Measurements from ENCODE around the gene SREK1. TPM values are rescaled to one million over a fixed set of nuclear protein-coding genes. Genes with fewer than 3 reads are reported as not detected.

Gene SREK1
- total and polyA plus RNA-seq, 3 donors from 2014 or later = 28.4 to 139 (median 108) TPM

- 96 to 97% methylated on average over 1 of the region's 1 CpG for WGBS, 2 donors
- no peaks in the 10 kb centered on the region for H3K36me3 ChIP-seq (ENCODE audit: low read depth, missing control alignments)
- H3K4me1 ChIP-seq = no peaks in the 10 kb centered on the region
- no peak for DNase-seq
- no peak overlapping the region for H3K27ac ChIP-seq
- H3K27me3 ChIP-seq = no peaks in the 10 kb centered on the region
- intact Hi-C loops (cut with DNase I; ENCODE audit: low total_unique reads) = no loop called here
- TF ChIP-seq POLR2A (IDR thresholded peaks at IDR 0.05) = no peak
- TF ChIP-seq, protein P1, sequence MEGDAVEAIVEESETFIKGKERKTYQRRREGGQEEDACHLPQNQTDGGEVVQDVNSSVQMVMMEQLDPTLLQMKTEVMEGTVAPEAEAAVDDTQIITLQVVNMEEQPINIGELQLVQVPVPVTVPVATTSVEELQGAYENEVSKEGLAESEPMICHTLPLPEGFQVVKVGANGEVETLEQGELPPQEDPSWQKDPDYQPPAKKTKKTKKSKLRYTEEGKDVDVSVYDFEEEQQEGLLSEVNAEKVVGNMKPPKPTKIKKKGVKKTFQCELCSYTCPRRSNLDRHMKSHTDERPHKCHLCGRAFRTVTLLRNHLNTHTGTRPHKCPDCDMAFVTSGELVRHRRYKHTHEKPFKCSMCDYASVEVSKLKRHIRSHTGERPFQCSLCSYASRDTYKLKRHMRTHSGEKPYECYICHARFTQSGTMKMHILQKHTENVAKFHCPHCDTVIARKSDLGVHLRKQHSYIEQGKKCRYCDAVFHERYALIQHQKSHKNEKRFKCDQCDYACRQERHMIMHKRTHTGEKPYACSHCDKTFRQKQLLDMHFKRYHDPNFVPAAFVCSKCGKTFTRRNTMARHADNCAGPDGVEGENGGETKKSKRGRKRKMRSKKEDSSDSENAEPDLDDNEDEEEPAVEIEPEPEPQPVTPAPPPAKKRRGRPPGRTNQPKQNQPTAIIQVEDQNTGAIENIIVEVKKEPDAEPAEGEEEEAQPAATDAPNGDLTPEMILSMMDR (IDR thresholded peaks at IDR 0.05) = no peak
- H3K4me3 ChIP-seq = no peak overlapping the region
- no peaks in the 10 kb centered on the region for H3K9me3 ChIP-seq
Observed at GRCh38 chr5:66157046-66157445, 12.9 kb downstream of the SREK1 start.

GRCh38 chr5:66161356-66161755 is 17.3 kb downstream of the SREK1 start:
- no peak for DNase-seq
- no peaks in the 10 kb centered on the region for H3K27me3 ChIP-seq
- 97% methylated on average over 5 of the region's 5 CpGs for WGBS, 2 donors
- intact Hi-C loops (cut with DNase I; ENCODE audit: low total_unique reads) = no loop called here
- H3K36me3 ChIP-seq (ENCODE audit: low read depth, missing control alignments) = no peaks in the 10 kb centered on the region
- no peaks in the 10 kb centered on the region for H3K9me3 ChIP-seq
- TF ChIP-seq, protein P1 (IDR thresholded peaks at IDR 0.05) = no peak
- TF ChIP-seq POLR2A (IDR thresholded peaks at IDR 0.05) = no peak
- no peak overlapping the region for H3K27ac ChIP-seq
- H3K4me3 ChIP-seq = no peak overlapping the region
- H3K4me1 ChIP-seq = no peaks in the 10 kb centered on the region

- H3K4me3 ChIP-seq = no peak overlapping the region
- TF ChIP-seq, protein P1 (IDR thresholded peaks at IDR 0.05) = no peak
- TF ChIP-seq POLR2A (IDR thresholded peaks at IDR 0.05) = no peak
- H3K4me1 ChIP-seq = no peaks in the 10 kb centered on the region
- H3K36me3 ChIP-seq (ENCODE audit: low read depth, missing control alignments) = peaks cover 3% of the 10 kb centered on the region
- 86 to 91% methylated on average over 8 of the region's 8 CpGs for WGBS, 2 donors
- DNase-seq = no peak
- intact Hi-C loops (cut with DNase I; ENCODE audit: low total_unique reads) = no loop called here
- no peaks in the 10 kb centered on the region for H3K9me3 ChIP-seq
- no peaks in the 10 kb centered on the region for H3K27me3 ChIP-seq
- no peak overlapping the region for H3K27ac ChIP-seq
Observed at GRCh38 chr5:66164044-66164790, 20.1 kb downstream of the SREK1 start.

- Histone ChIP-seq H3K9me3 (no peaks in the 10 kb centered on the region), H3K27ac (no peak overlapping the region), H3K4me3 (no peak overlapping the region), H3K4me1 (no peaks in the 10 kb centered on the region), H3K36me3 (ENCODE audit: low read depth, missing control alignments) (peaks cover 3% of the 10 kb centered on the region), H3K27me3 (no peaks in the 10 kb centered on the region)
- no peak for DNase-seq
- no peak for TF ChIP-seq POLR2A (IDR thresholded peaks at IDR 0.05)
- TF ChIP-seq, protein P1 (IDR thresholded peaks at IDR 0.05) = no peak
- 89 to 92% methylated on average over 4 of the region's 4 CpGs for WGBS, 2 donors
- intact Hi-C loops (cut with DNase I; ENCODE audit: low total_unique reads) = no loop called here
Observed at GRCh38 chr5:66168226-66168625, 24.1 kb downstream of the SREK1 start.

DNA sequence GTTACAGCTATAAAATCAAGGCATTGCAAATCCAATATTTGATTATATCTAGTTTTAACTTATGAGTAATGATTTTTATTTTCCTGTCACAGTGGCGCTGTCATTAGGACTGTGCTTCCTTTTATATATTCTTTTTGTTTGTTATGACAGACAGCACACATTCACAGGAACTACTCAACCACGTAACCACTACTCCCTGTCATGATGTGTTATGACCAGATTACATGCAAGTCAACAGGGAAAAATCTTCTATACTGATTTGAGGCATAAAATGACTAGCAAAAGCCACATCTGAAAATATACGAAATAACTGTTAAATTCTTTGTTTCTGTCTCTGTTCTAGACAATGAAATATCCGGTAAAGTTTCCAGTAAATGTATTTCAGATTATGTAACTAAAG is 25.4 kb downstream of the SREK1 start:
- DNase-seq = no peak
- Histone ChIP-seq H3K4me3 (no peak overlapping the region), H3K4me1 (no peaks in the 10 kb centered on the region), H3K9me3 (no peaks in the 10 kb centered on the region), H3K27me3 (no peaks in the 10 kb centered on the region), H3K36me3 (ENCODE audit: low read depth, missing control alignments) (peaks cover 3% of the 10 kb centered on the region), H3K27ac (no peak overlapping the region)
- TF ChIP-seq, protein P1 (IDR thresholded peaks at IDR 0.05) = no peak
- no peak for TF ChIP-seq POLR2A (IDR thresholded peaks at IDR 0.05)
- WGBS, 2 donors = 94% methylated on average over 4 of the region's 4 CpGs
- intact Hi-C loops (cut with DNase I; ENCODE audit: low total_unique reads) = no loop called here

Data from testis (tissue), 3 donors.